ENCODE data around the gene PARVB. TPM values are rescaled to one million over a fixed set of nuclear protein-coding genes. Genes with fewer than 3 reads are reported as not detected.

PARVB gene
- total RNA-seq, 1 donor from 2014 or later, result 12.7 TPM

GRCh38 chr22:44000123-44000522, 24.0 kb upstream of the PARVB start:
- H4K20me1 ChIP-seq (ENCODE audit: low read depth), result no peaks in the 10 kb centered on the region
- H3K4me3 Mint-ChIP-seq, result no peak overlapping the region
- TF ChIP-seq CTCF (IDR thresholded peaks at IDR 0.05), result no peak
- TF ChIP-seq EZH2 (IDR thresholded peaks at IDR 0.05), result no peak
- TF ChIP-seq EZH2phosphoT487 (IDR thresholded peaks at IDR 0.05), result no peak
- no peak overlapping the region for H3K4me3 ChIP-seq
- no peak overlapping the region for H3K27ac ChIP-seq
- peaks cover 6% of the 10 kb centered on the region for H3K27me3 Mint-ChIP-seq (ENCODE audit: insufficient read depth, low read depth)
- H3K9me3 Mint-ChIP-seq, result no peaks in the 10 kb centered on the region
- no peaks in the 10 kb centered on the region for H3K36me3 ChIP-seq
- H3K9ac ChIP-seq, result no peak overlapping the region
- no peak for DNase-seq (ENCODE audit: low spot score)
- H3K79me2 ChIP-seq (ENCODE audit: low read depth), result no peaks in the 10 kb centered on the region
- no peaks in the 10 kb centered on the region for H3K27me3 ChIP-seq
- H3K27ac Mint-ChIP-seq, result no peak overlapping the region
- H3K4me1 ChIP-seq, result no peaks in the 10 kb centered on the region
- H3K9me3 ChIP-seq (ENCODE audit: low read depth), result no peaks in the 10 kb centered on the region
- H3K36me3 Mint-ChIP-seq, result peaks cover 27% of the 10 kb centered on the region
- H3K4me1 Mint-ChIP-seq, result peaks cover 13% of the 10 kb centered on the region
- H3F3A ChIP-seq (ENCODE audit: low read depth), result no peaks in the 10 kb centered on the region
- no peak overlapping the region for H3K4me2 ChIP-seq
- H2AFZ ChIP-seq (replicated peaks), result no peak overlapping the region

- Histone ChIP-seq H3K4me2 (no peak overlapping the region), H3K9ac (no peak overlapping the region), H3F3A (ENCODE audit: low read depth) (no peaks in the 10 kb centered on the region), H3K27ac (no peak overlapping the region), H3K36me3 (no peaks in the 10 kb centered on the region), H3K4me1 (no peaks in the 10 kb centered on the region), H2AFZ (replicated peaks) (no peak overlapping the region), H3K4me3 (no peak overlapping the region), H3K79me2 (ENCODE audit: low read depth) (no peaks in the 10 kb centered on the region), H3K27me3 (no peaks in the 10 kb centered on the region), H4K20me1 (ENCODE audit: low read depth) (no peaks in the 10 kb centered on the region), H3K9me3 (ENCODE audit: low read depth) (no peaks in the 10 kb centered on the region)
- Mint-ChIP-seq H3K27ac (no peak overlapping the region), H3K9me3 (peaks cover 3% of the 10 kb centered on the region), H3K4me3 (no peak overlapping the region), H3K4me1 (peaks cover 13% of the 10 kb centered on the region), H3K27me3 (ENCODE audit: insufficient read depth, low read depth) (peaks cover 6% of the 10 kb centered on the region), H3K36me3 (peaks cover 32% of the 10 kb centered on the region)
- TF ChIP-seq EZH2phosphoT487 (IDR thresholded peaks at IDR 0.05) (no peak), CTCF (IDR thresholded peaks at IDR 0.05) (no peak), EZH2 (IDR thresholded peaks at IDR 0.05) (no peak)
- DNase-seq (ENCODE audit: low spot score), result no peak
These were observed 22.6 kb upstream of the PARVB start for GRCh38 chr22:44001521-44001920.

- Histone ChIP-seq H3F3A (ENCODE audit: low read depth) (no peaks in the 10 kb centered on the region), H2AFZ (replicated peaks) (no peak overlapping the region), H3K4me1 (no peaks in the 10 kb centered on the region), H4K20me1 (ENCODE audit: low read depth) (no peaks in the 10 kb centered on the region), H3K79me2 (ENCODE audit: low read depth) (no peaks in the 10 kb centered on the region), H3K4me3 (no peak overlapping the region), H3K27ac (no peak overlapping the region), H3K9me3 (ENCODE audit: low read depth) (no peaks in the 10 kb centered on the region), H3K4me2 (no peak overlapping the region), H3K9ac (no peak overlapping the region), H3K36me3 (no peaks in the 10 kb centered on the region), H3K27me3 (no peaks in the 10 kb centered on the region)
- Mint-ChIP-seq H3K9me3 (peaks cover 8% of the 10 kb centered on the region), H3K36me3 (peaks cover 32% of the 10 kb centered on the region), H3K4me1 (peaks cover 10% of the 10 kb centered on the region), H3K4me3 (no peak overlapping the region), H3K27me3 (ENCODE audit: insufficient read depth, low read depth) (peaks cover 6% of the 10 kb centered on the region), H3K27ac (no peak overlapping the region)
- TF ChIP-seq EZH2phosphoT487 (IDR thresholded peaks at IDR 0.05) (no peak), EZH2 (IDR thresholded peaks at IDR 0.05) (no peak), CTCF (IDR thresholded peaks at IDR 0.05) (no peak)
- DNase-seq (ENCODE audit: low spot score), result no peak
These were observed 21.8 kb upstream of the PARVB start for GRCh38 chr22:44002324-44002723.

Measured in neural progenitor cell (in vitro differentiated cells).